ENCODE data around the gene PRRT2.
"Not testable (repeated sequence)": the region's sequence is repeated elsewhere in the genome, so short reads cannot be mapped to it uniquely, and the experiment has no call there.

PRRT2 gene

DNA sequence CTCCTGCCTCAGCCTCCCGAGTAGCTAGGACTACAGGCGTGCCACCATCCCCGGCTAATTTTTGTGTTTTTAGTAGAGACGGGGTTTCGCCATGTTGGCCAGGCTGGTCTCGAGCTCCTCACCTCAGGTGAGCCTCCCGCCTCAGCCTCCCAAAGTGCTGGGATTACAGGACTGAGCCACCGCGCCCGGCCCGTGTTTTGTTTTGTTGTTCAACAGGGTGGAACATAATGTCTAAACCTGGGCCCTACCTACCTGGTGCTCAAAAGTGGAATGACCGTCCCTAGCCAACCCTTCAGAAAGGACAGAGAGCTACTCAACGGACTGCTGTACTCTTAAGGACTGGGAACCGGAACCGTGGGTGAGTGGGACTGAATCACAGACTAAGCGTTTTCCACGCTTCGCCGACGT lies 22.2 kb upstream of the PRRT2 start:
- H3K27me3 ChIP-seq, result no peaks in the 10 kb centered on the region
- H3K9ac ChIP-seq, result peak overlapping the region; percentile 77 to 95 (median 82)
- peak overlapping the region; percentile 62 to 98 (median 92) for H3K4me3 ChIP-seq
- no peaks in the 10 kb centered on the region; a peak in 1 of 22 replicates for H3K9me3 ChIP-seq (replicated peaks in 1 of 11)
- peaks cover 28 to 49% (median 40%) of the 10 kb centered on the region in 10 experiments for H3K4me1 ChIP-seq
- H3K27ac ChIP-seq, result peak overlapping the region; percentile 72 to 93 (median 85)
- H3K4me2 ChIP-seq, result peak overlapping the region; percentile 86 to 96 (median 95)
- H4K20me1 ChIP-seq, result peaks cover 0 to 22% (median 6%) of the 10 kb centered on the region in 11 experiments; a peak in 11 of 22 replicates
- peaks cover 0 to 28% (median 25%) of the 10 kb centered on the region in 11 experiments; a peak in 13 of 22 replicates for H3K36me3 ChIP-seq
- no peak for TF ChIP-seq Cebpa-rat (IDR thresholded peaks at IDR 0.05)

DNA sequence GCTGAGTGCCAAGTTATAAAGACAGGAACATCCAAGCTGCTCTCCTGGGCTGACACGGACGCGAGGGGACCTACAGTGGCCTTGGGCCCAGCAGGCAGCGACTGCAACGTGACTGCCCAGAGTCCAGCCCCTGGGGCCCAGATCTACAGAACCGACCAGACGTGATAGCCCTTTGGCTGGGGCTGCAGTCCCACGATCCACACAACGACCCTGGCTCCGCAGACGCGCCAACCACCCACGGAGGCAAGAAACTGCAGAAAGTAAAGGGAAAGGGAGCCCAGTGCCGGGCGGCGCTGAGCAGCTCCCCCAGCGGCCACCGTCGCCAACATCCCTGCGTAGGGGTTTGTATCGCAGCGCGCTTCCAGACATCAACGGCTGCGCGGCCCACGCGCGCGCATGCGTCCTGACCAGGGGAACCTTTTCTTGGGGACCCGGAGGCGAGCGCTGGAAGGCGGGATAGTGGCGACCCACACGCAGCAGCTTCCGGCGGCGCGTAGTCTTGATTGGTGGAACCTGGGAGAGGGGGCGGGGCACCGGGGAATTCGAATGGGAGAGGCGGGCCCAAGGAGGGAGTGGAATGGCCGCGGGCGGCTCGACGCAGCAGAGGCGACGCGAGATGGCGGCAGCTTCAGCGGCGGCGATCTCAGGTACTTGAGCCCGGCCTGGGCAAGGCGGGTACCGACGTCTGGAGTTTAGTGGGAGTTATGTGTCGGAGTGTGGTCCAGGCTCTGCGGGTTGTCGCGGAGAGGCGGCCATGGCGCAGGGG lies 21.6 kb upstream of the PRRT2 start, which contains the start of gene KIF22:
KIF22 (plus strand) TSS at position 569 of the 766 bp plus-strand sequence; CDS start at position 578, 9 bp downstream.
- Histone ChIP-seq H4K20me1 (peaks cover 0 to 28% (median 12%) of the 10 kb centered on the region in 11 experiments; a peak in 11 of 22 replicates), H3K36me3 (peaks cover 0 to 34% (median 31%) of the 10 kb centered on the region in 11 experiments; a peak in 15 of 22 replicates), H3K9me3 (replicated peaks in 1 of 11) (no peaks in the 10 kb centered on the region), H3K27ac (peak within 1 kb of the TSS; percentile 72 to 96 (median 90)), H3K27me3 (no peaks in the 10 kb centered on the region), H3K4me2 (peak within 1 kb of the TSS; percentile 88 to 96 (median 95)), H3K4me3 (peak within 1 kb of the TSS; percentile 78 to 99 (median 94)), H3K9ac (peak within 1 kb of the TSS; percentile 80 to 97 (median 94)), H3K4me1 (peaks cover 29 to 51% (median 42%) of the 10 kb centered on the region in 10 experiments)
- no peak for TF ChIP-seq Cebpa-rat (IDR thresholded peaks at IDR 0.05)

DNA sequence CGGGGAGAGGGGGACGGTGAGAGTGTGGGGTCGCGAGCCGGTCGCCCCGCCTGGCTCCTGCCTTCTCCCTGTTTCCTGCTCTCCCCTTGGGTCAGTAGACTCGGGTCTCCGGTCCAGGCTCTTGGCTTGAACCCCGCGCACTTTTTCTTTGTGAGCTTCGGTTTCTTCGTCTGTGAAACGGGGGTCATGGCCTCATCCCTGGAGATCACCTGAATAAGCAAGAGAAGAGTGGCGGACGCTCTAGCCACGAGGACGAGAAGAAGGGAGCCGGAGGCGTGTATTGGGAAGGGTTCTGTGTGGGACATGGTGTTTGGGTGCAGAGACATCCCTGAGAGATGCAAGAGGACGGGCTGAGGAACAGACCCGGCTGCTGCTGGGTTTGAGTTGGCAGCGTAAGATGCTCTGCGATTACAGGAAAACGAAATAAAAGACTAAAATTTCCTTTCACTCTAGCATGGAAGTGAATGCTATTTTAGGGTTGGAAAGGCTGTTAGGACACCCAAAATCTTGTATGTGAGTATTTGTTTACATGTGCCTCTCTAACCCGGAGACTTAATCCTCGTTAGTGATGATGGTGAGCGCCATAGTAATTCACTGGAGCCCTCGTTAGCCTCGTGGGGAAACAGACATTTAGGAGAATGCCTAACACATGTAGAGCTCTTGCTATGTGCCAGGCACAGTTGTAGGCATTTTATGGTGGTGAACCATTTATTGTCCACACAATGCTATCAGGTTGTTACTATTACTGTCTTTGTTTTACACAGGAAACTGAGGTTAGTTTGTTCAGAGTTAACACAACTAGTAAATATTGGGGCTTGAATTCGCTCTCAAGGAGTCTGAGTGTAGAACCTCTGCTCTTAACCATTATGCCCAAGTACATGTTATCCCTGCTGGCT lies 20.8 kb upstream of the PRRT2 start:
- H3K27ac ChIP-seq, result peak overlapping the region in 10 of 11 experiments; percentile 69 to 96 (median 90); a peak in 21 of 22 replicates
- H3K36me3 ChIP-seq, result peaks cover 0 to 42% (median 38%) of the 10 kb centered on the region in 11 experiments; a peak in 17 of 22 replicates
- TF ChIP-seq Cebpa-rat (IDR thresholded peaks at IDR 0.05), result no peak
- H4K20me1 ChIP-seq, result peaks cover 0 to 35% (median 14%) of the 10 kb centered on the region in 11 experiments; a peak in 11 of 22 replicates
- peak overlapping the region; percentile 77 to 97 (median 94) for H3K9ac ChIP-seq
- H3K4me1 ChIP-seq, result peaks cover 29 to 51% (median 42%) of the 10 kb centered on the region in 10 experiments
- peak overlapping the region; percentile 74 to 95 (median 89) for H3K4me2 ChIP-seq
- peak overlapping the region; percentile 78 to 99 (median 94) for H3K4me3 ChIP-seq
- no peaks in the 10 kb centered on the region for H3K9me3 ChIP-seq (replicated peaks in 1 of 11)
- H3K27me3 ChIP-seq, result no peaks in the 10 kb centered on the region

DNA sequence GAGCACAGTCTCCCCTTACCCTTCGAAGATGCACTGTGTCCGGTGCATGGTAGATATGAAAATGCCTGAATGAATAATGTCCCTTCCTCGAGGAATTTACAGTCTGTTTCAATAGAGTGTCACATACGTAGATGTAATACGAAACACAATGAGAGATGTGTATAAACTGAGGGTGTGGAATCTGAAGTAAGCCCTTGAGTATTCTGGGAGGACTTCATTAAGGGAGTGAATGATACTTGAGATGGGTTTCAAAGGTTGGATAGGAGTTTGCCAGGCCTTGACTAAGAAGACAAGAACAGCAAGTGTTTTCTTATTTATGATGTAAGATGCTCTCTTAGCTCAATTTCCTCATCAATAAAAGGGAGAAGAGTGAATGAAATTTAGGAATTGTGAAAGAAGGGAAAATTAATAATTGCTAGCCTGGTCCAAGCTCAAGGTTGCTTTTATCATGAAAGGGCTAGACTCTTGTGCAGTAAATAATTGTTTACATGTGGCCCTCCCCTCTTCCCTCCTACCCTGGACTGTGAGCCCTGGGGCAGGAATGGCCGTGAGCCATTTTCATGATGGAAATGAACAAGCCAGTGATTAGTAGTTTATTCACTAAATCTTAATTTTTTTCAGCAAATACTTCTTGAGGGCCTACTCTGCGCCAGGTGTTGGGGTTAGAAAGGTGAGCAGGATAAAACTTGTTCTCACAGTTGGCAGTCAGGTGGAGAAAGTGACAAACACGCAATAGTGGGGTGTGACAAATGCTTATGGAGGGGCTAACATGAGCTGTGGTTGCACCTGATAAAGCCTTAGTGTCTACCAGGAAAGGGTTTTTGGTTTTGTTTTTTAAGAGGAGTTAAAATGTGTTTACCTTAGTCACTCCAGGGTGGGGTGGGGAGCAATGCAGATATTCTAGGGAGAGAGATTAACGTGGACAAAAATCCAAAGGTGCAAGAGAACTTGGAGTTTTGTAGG lies 19.9 kb upstream of the PRRT2 start:
- Histone ChIP-seq H3K4me2 (peak overlapping the region; percentile 74 to 95 (median 89)), H3K4me1 (peaks cover 29 to 51% (median 42%) of the 10 kb centered on the region in 10 experiments), H3K9ac (peak overlapping the region; percentile 77 to 97 (median 94); a peak in 21 of 22 replicates), H3K4me3 (peak overlapping the region; percentile 78 to 99 (median 94)), H3K27me3 (no peaks in the 10 kb centered on the region), H3K36me3 (peaks cover 6 to 51% (median 47%) of the 10 kb centered on the region in 11 experiments), H3K9me3 (replicated peaks in 1 of 11) (no peaks in the 10 kb centered on the region), H4K20me1 (peaks cover 0 to 44% (median 22%) of the 10 kb centered on the region in 11 experiments; a peak in 11 of 22 replicates), H3K27ac (peak overlapping the region in 9 of 11 experiments; percentile 84 to 96 (median 91); a peak in 13 of 22 replicates)
- TF ChIP-seq Cebpa-rat (IDR thresholded peaks at IDR 0.05), result no peak

DNA sequence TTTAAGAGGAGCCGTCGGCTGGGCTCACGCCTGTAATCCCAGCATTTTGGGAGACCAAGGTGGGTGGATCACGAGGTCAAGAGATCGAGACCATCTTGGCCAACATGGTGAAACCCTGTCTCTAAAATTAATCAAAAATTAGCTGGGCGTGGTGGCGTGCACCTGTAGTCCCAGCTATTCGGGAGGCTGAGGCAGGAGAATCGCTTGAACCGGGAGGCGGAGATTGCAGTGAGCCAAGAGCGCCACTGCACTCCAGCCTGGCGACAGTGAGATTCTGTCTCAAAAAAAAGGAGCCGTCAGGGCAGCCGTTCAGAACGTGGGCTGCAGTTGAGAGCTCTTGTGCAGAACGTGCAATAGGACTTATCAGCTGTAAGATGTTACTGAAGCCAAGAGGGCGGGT lies 18.8 kb upstream of the PRRT2 start:
- H3K9ac ChIP-seq, result peak overlapping the region in 2 of 11 experiments; percentile 6 to 39; a peak in 4 of 22 replicates
- H3K9me3 ChIP-seq (replicated peaks in 1 of 11); H3K27me3 ChIP-seq; H3K27ac ChIP-seq; H3K4me3 ChIP-seq: not testable (repeated sequence)
- H3K4me2 ChIP-seq, result peak overlapping the region in 9 of 11 experiments; percentile 74 to 95 (median 90); a peak in 15 of 22 replicates
- H3K4me1 ChIP-seq, result peaks cover 29 to 51% (median 42%) of the 10 kb centered on the region in 10 experiments
- peaks cover 16 to 61% (median 57%) of the 10 kb centered on the region in 11 experiments for H3K36me3 ChIP-seq
- H4K20me1 ChIP-seq, result peaks cover 0 to 45% (median 22%) of the 10 kb centered on the region in 11 experiments; a peak in 11 of 22 replicates

DNA sequence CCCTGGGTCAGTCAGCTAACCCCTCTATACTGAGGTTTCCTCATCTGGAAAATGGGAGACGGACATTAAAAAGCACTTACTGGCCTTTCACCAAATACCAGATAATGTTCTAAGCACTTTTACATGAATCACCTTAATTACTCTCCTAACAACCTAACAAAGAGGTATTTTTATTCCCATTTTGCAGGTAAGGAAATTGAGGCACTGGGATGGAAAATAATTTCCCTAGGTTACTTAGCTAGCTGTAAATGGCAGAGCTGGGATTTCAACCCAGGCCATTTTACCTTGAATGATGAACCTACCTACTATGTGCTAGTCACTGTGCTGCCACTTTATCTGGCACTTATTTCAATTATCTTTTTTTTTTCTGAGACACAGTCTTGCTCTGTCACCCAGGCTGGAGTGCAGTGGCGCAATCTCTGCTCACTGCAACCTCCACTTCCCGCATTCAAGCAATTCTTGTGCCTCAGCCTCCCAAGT lies 17.7 kb upstream of the PRRT2 start:
- H3K36me3 ChIP-seq, result peaks cover 27 to 73% (median 68%) of the 10 kb centered on the region in 11 experiments
- peak overlapping the region in 6 of 11 experiments; percentile 33 to 93 (median 88); a peak in 5 of 22 replicates for H3K4me2 ChIP-seq
- TF ChIP-seq Cebpa-rat (IDR thresholded peaks at IDR 0.05), result no peak
- no peaks in the 10 kb centered on the region for H3K9me3 ChIP-seq (replicated peaks in 1 of 11)
- H3K27ac ChIP-seq, result no peak overlapping the region
- no peak overlapping the region for H3K4me3 ChIP-seq
- H3K9ac ChIP-seq, result 0 out of 22 replicates have a peak overlapping the region, but pooled peaks of 1 of the 11 experiments have one; percentile 25
- H3K27me3 ChIP-seq, result no peaks in the 10 kb centered on the region
- H3K4me1 ChIP-seq, result peaks cover 29 to 51% (median 41%) of the 10 kb centered on the region in 10 experiments
- peaks cover 0 to 45% (median 22%) of the 10 kb centered on the region in 11 experiments; a peak in 11 of 22 replicates for H4K20me1 ChIP-seq

DNA sequence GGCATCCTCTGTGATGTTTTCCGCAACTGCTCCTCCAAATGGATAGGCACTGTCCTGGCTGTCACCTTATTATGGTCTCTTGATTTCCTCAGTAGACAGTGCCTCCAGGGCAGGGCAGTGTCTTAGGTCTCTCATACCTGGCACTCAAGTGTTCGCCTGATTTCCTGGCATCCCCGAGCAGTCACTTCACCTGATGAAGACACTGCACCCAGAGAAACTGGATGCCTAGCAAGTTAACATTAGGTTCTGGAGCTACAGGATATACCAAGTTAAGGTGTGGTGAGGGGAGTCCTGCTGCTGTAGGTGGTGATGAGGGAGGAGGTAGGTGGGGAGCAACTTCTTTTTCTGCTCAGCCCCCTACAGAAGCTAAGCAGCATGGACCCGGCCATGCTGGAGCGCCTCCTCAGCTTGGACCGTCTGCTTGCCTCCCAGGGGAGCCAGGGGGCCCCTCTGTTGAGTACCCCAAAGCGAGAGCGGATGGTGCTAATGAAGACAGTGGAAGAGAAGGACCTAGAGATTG lies 9.5 kb upstream of the PRRT2 start:
- Histone ChIP-seq H3K4me1 (peaks cover 22 to 38% (median 28%) of the 10 kb centered on the region in 10 experiments), H3K9ac (peak overlapping the region in 4 of 11 experiments; percentile 34 to 95 (median 64); a peak in 6 of 22 replicates), H3K9me3 (replicated peaks in 1 of 11) (no peaks in the 10 kb centered on the region), H3K27ac (peak overlapping the region in 3 of 11 experiments; percentile 2 to 98 (median 96); a peak in 4 of 22 replicates), H3K4me2 (peak overlapping the region in 10 of 11 experiments; percentile 77 to 99 (median 94); a peak in 12 of 22 replicates), H3K4me3 (no peak overlapping the region), H3K27me3 (no peaks in the 10 kb centered on the region), H4K20me1 (peaks cover 0 to 10% (median 0%) of the 10 kb centered on the region in 11 experiments; a peak in 3 of 22 replicates), H3K36me3 (peaks cover 33 to 75% (median 63%) of the 10 kb centered on the region in 11 experiments)
- no peak for TF ChIP-seq Cebpa-rat (IDR thresholded peaks at IDR 0.05)
